K562 (cell line): ENCODE results near the gene MMP24. TPM values are rescaled to one million over a fixed set of nuclear protein-coding genes. Genes with fewer than 3 reads are reported as not detected.

Experiments used
- ATAC-seq: fragments of 200-7000 bp; cut with Tn5 transposase; 3 replicates; pipeline ENCODE4 v1.9.1; 2020; ENCODE audit warnings: moderate library complexity
- BruUV-seq: library from RNA; stranded (reverse); fragments of 400-500 nt; replicated peaks from 2 replicates; lab custom pipeline; 2021; lab: Mats Ljungman, UMichigan
- CTCF ChIA-PET: fragments of 300-600 bp; formaldehyde crosslinking; extraction: SDS; loops from one replicate; lab custom pipeline; 2021; ENCODE audit warnings: low intra/inter-chr PET ratio; lab: Yijun Ruan, JAX
- POLR2A ChIA-PET: fragments of 300-600, 350-650 bp; sonication (Branson Sonifier 250); formaldehyde crosslinking; extraction: SDS; loops from one replicate; lab custom pipeline; 2021; ENCODE audit warnings: antibody characterized with exemption, inconsistent platforms; lab: Yijun Ruan, JAX
- DNase-seq, 4 experiments: peaks; one replicate each; pipeline versions ENCODE4 v3.0.0 to v3.0.0-alpha.2; 2011 to 2018; ENCODE audit warnings: low spot score in 3 of 4, mixed read lengths in 3 of 4; ENCODE audit errors: extremely low read depth in 1 of 4
- FAIRE-seq: peaks from 2 replicates; lab custom pipeline; 2011; peaks lifted over from hg19 to GRCh38; lab: Jason Lieb, UNC
- H2AFZ ChIP-seq: 2 replicates; pipeline ENCODE4 v1.6.0; 2011; ENCODE audit warnings: low read depth, low read length, control low read depth, inconsistent platforms
- H3K27ac ChIP-seq: fragments of 200-600 bp; 3 replicates; pipeline ENCODE4 v1.8.0; 2011; ENCODE audit warnings: low read depth, mild to moderate bottlenecking, control low read depth, inconsistent platforms, low read length, moderate library complexity, mixed read lengths; ENCODE audit errors: extremely low read depth
- H3K27me3 ChIP-seq, 2 experiments: fragments of 300-600 bp in 1 of 2; 2 replicates in 1 of 2; 3 replicates in 1 of 2; pipeline versions ENCODE4 v1.6.0 to v1.8.0; 2011; ENCODE audit warnings: inconsistent platforms in 2 of 2, low read length in 2 of 2, mild to moderate bottlenecking in 1 of 2, mixed read lengths in 1 of 2, moderate library complexity in 1 of 2; ENCODE audit not compliant: control insufficient read depth in 2 of 2, insufficient read depth in 2 of 2
- H3K36me3 ChIP-seq: fragments of 300-600 bp; 3 replicates; pipeline ENCODE4 v1.8.0; 2011; ENCODE audit warnings: mild to moderate bottlenecking, low read length, inconsistent platforms; ENCODE audit not compliant: control insufficient read depth, insufficient read depth
- H3K4me1 ChIP-seq, 2 experiments: fragments of 200-600 bp in 1 of 2; replicated peaks in 1 of 2; 2 replicates in 1 of 2; 3 replicates in 1 of 2; pipeline versions ENCODE4 v1.5.1 to v1.8.0; 2011; ENCODE audit warnings: inconsistent platforms in 2 of 2, low read length in 2 of 2, mild to moderate bottlenecking in 1 of 2, mixed read lengths in 1 of 2, moderate library complexity in 1 of 2; ENCODE audit not compliant: control insufficient read depth in 2 of 2, insufficient read depth in 2 of 2
- H3K4me2 ChIP-seq: 2 replicates; pipeline ENCODE4 v1.6.1; 2011; ENCODE audit warnings: low read length, control low read depth, inconsistent platforms, mixed read lengths; ENCODE audit not compliant: insufficient read depth
- H3K4me3 ChIP-seq: fragments of 200-600 bp; sonication (generic), shearing (Covaris generic); 2 replicates; pipeline ENCODE4 v1.5.1; 2016; ENCODE audit warnings: control low read depth, inconsistent platforms
- H3K79me2 ChIP-seq: fragments of 200-600 bp; 3 replicates; pipeline ENCODE4 v1.8.0; 2011; ENCODE audit warnings: low read length, inconsistent platforms; ENCODE audit not compliant: control insufficient read depth, insufficient read depth
- H3K9ac ChIP-seq, 2 experiments: 2 replicates each; pipeline versions ENCODE4 v1.6.0 to v1.6.1; 2011; ENCODE audit warnings: low read depth in 2 of 2, low read length in 2 of 2, control low read depth in 1 of 2, inconsistent platforms in 1 of 2, mild to moderate bottlenecking in 1 of 2, mixed read lengths in 1 of 2; ENCODE audit not compliant: insufficient read depth in 1 of 2
- H3K9me1 ChIP-seq: one replicate; pipeline ENCODE4 v1.6.0; 2011; ENCODE audit warnings: inconsistent platforms, mild to moderate bottlenecking, low read length, moderate library complexity; ENCODE audit not compliant: control insufficient read depth, insufficient read depth
- H3K9me3 ChIP-seq: replicated peaks from 2 replicates; pipeline ENCODE4 v1.5.1; 2011; ENCODE audit warnings: low read depth, low read length, inconsistent platforms; ENCODE audit not compliant: control insufficient read depth, insufficient read depth
- H4K20me1 ChIP-seq: replicated peaks from 2 replicates; pipeline ENCODE4 v1.6.1; 2011; ENCODE audit warnings: low read length, inconsistent platforms, mixed read lengths; ENCODE audit not compliant: control insufficient read depth, insufficient read depth
- C11orf30 ChIP-seq: fragments of 450-650 bp; IDR thresholded peaks from 2 replicates; pipeline ENCODE4 v1.6.1; 2016; ENCODE audit warnings: low read depth, mild to moderate bottlenecking
- EZH2 ChIP-seq: IDR thresholded peaks from 2 replicates; pipeline ENCODE4 v1.6.1; 2012; ENCODE audit warnings: low read depth, mild to moderate bottlenecking, inconsistent platforms, low read length, borderline replicate concordance
- MEF2A ChIP-seq: IDR thresholded peaks from 2 replicates; pipeline ENCODE4 v1.6.1; 2011; ENCODE audit warnings: low read depth, mild to moderate bottlenecking, low read length, moderate library complexity; ENCODE audit not compliant: control insufficient read depth
- NR3C1 ChIP-seq: sonication (generic); formaldehyde crosslinking; IDR thresholded peaks from 2 replicates; pipeline ENCODE4 v1.8.1; 2022; ENCODE audit warnings: missing genetic modification reagents
- RBM17 ChIP-seq: fragments of 200-400 bp; formaldehyde crosslinking; IDR thresholded peaks from 2 replicates; pipeline ENCODE4 v1.6.1; 2017; ENCODE audit warnings: low read depth, mild to moderate bottlenecking, low read length, borderline replicate concordance
- RFX5 ChIP-seq: IDR thresholded peaks from 2 replicates; pipeline ENCODE4 v1.6.1; 2011; ENCODE audit warnings: low read depth, mild to moderate bottlenecking, improper control_type of control experiment, low read length
- ZNF239 ChIP-seq: fragments of 250-450 bp; sonication (Bioruptor Pico); IDR thresholded peaks from 2 replicates; pipeline ENCODE4 v1.4.0; 2020; ENCODE audit warnings: mild to moderate bottlenecking
- ZNF253 ChIP-seq: fragments of 250-450 bp; sonication (Bioruptor Pico); conservative IDR thresholded peaks from 2 replicates; pipeline ENCODE4 v1.6.1; 2021; ENCODE audit warnings: mild to moderate bottlenecking
- ZNF384 ChIP-seq: IDR thresholded peaks from 2 replicates; pipeline ENCODE4 v1.6.1; 2012; ENCODE audit warnings: low read depth, low read length, improper control_type of control experiment
- ZNF830 ChIP-seq: fragments of 250-450 bp; sonication (Bioruptor Pico); IDR thresholded peaks from 2 replicates; pipeline ENCODE4 v1.5.0; 2021; ENCODE audit warnings: mild to moderate bottlenecking
- WGBS: fragments of 100-300 bp; shearing (Covaris generic); methylation state at CpG from one replicate; pipeline ENCODE4 v1.1.6; 2016; ENCODE audit warnings: low coverage, mixed read lengths; ENCODE audit not compliant: insufficient coverage; ENCODE audit errors: missing lambda C conversion rate; 5-methylcytosine and 5-hydroxymethylcytosine counted together
- in situ Hi-C: fragments of 300-500 bp; cut with MboI; formaldehyde crosslinking; loops from 4 replicates; pipeline ENCODE4 v1.15.0; 2018; ENCODE audit warnings: inconsistent platforms, mixed read lengths
- intact Hi-C: fragments of 100-400 bp; cut with micrococcal nuclease; formaldehyde crosslinking; loops from 2 replicates; pipeline ENCODE4 v1.14.2; 2022
- polyA plus RNA-seq, 8 experiments: library from polyadenylated mRNA; depleted of rRNA in 4 of 8; stranded (reverse) in 5 of 8; unstranded in 3 of 8; fragments of >200 nt; fragmentation: Nextera tagmentation in 2 of 8; fragmentation: Illumina TruSeq in 1 of 8; extraction: Ambion mirVana in 2 of 8; extraction: Trizol in 1 of 8; gene quantifications; 2 replicates each; pipeline versions ENCODE4 v1.2.1 to v1.2.3, GENCODE V29; 2011 to 2014; ENCODE audit warnings: inconsistent platforms in 1 of 8, missing spikeins in 1 of 8
- total RNA-seq, 7 experiments: library from RNA; depleted of rRNA in 6 of 7; stranded (reverse); fragments of >200 nt in 6 of 7; fragmentation: Illumina TruSeq in 2 of 7; extraction: Trizol in 2 of 7; gene quantifications; 2 replicates each; pipeline versions ENCODE4 v1.2.1 to v1.2.3, GENCODE V29; 2011 to 2021; ENCODE audit warnings: low replicate concordance in 1 of 7
- TF ChIP-seq, protein P1 (sequence below): sonication (generic); formaldehyde crosslinking; IDR thresholded peaks from 2 replicates; pipeline ENCODE4 v1.8.1; 2023; ENCODE audit warnings: missing genetic modification reagents, mild to moderate bottlenecking, borderline replicate concordance
- TF ChIP-seq, protein P2 (sequence below): fragments of 450-650 bp; conservative IDR thresholded peaks from 2 replicates; pipeline ENCODE4 v1.6.1; 2016; ENCODE audit warnings: missing genetic modification characterization, low read depth, mild to moderate bottlenecking, missing compliant biosample characterization, moderate library complexity
- TF ChIP-seq, protein P3 (sequence below): fragments of 450-650 bp; formaldehyde crosslinking; IDR thresholded peaks from 2 replicates; pipeline ENCODE4 v1.4.0; 2020; ENCODE audit warnings: mild to moderate bottlenecking, moderate library complexity

The MMP24 gene
- total and polyA plus RNA-seq, 9 of the 15 experiments (the other 6 are each of a cell fraction or from before 2014, with no cell fraction given), result 0.03 to 0.07 (median 0.03) TPM; not detected in 6

DNA sequence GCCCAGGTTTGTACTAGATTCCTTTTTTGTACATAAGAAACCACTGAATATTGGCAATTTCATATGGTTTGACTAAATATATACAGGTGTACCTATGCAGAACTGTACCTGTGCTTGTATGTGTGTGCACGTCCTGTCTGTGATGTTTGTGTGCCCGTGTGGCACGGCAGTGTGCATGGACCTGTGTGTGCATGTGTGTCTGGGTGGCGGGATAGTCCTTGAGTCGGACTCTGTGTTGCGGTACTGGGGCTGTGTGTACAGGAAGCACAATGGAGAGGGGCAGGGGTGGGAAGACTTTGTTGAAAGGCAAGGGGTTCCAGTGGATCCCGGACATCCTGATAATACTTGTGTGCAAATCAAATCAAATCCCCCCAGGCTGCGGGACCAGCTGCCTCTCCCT lies 69.2 kb downstream of the MMP24 start:
- H3K9ac ChIP-seq, result no peak overlapping the region
- peaks cover 3 to 19% of the 10 kb centered on the region in 2 experiments; a peak in 4 of 5 replicates for H3K4me1 ChIP-seq
- H3K4me3 ChIP-seq, result no peak overlapping the region
- H2AFZ ChIP-seq, result no peak overlapping the region
- ATAC-seq (no peak), FAIRE-seq (no peak), DNase-seq (no peak)
- no peaks in the 10 kb centered on the region for H3K9me3 ChIP-seq
- no peaks in the 10 kb centered on the region for H3K79me2 ChIP-seq
- TF ChIP-seq RBM17 (no peak), ZNF253 (CRISPR knock-in tag) (no peak), RFX5 (no peak), ZNF830 (no peak), NR3C1 (CRISPR knock-in tag) (no peak), EZH2 (no peak), ZNF384 (no peak), MEF2A (no peak), ZNF239 (CRISPR knock-in tag) (no peak), C11orf30 (no peak)
- TF ChIP-seq, protein P1, sequence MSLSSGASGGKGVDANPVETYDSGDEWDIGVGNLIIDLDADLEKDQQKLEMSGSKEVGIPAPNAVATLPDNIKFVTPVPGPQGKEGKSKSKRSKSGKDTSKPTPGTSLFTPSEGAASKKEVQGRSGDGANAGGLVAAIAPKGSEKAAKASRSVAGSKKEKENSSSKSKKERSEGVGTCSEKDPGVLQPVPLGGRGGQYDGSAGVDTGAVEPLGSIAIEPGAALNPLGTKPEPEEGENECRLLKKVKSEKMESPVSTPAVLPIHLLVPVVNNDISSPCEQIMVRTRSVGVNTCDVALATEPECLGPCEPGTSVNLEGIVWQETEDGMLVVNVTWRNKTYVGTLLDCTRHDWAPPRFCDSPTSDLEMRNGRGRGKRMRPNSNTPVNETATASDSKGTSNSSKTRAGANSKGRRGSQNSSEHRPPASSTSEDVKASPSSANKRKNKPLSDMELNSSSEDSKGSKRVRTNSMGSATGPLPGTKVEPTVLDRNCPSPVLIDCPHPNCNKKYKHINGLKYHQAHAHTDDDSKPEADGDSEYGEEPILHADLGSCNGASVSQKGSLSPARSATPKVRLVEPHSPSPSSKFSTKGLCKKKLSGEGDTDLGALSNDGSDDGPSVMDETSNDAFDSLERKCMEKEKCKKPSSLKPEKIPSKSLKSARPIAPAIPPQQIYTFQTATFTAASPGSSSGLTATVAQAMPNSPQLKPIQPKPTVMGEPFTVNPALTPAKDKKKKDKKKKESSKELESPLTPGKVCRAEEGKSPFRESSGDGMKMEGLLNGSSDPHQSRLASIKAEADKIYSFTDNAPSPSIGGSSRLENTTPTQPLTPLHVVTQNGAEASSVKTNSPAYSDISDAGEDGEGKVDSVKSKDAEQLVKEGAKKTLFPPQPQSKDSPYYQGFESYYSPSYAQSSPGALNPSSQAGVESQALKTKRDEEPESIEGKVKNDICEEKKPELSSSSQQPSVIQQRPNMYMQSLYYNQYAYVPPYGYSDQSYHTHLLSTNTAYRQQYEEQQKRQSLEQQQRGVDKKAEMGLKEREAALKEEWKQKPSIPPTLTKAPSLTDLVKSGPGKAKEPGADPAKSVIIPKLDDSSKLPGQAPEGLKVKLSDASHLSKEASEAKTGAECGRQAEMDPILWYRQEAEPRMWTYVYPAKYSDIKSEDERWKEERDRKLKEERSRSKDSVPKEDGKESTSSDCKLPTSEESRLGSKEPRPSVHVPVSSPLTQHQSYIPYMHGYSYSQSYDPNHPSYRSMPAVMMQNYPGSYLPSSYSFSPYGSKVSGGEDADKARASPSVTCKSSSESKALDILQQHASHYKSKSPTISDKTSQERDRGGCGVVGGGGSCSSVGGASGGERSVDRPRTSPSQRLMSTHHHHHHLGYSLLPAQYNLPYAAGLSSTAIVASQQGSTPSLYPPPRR (CRISPR knock-in tag), result no peak
- TF ChIP-seq, protein P2, sequence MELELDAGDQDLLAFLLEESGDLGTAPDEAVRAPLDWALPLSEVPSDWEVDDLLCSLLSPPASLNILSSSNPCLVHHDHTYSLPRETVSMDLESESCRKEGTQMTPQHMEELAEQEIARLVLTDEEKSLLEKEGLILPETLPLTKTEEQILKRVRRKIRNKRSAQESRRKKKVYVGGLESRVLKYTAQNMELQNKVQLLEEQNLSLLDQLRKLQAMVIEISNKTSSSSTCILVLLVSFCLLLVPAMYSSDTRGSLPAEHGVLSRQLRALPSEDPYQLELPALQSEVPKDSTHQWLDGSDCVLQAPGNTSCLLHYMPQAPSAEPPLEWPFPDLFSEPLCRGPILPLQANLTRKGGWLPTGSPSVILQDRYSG (tag), result no peak
- TF ChIP-seq, protein P3, sequence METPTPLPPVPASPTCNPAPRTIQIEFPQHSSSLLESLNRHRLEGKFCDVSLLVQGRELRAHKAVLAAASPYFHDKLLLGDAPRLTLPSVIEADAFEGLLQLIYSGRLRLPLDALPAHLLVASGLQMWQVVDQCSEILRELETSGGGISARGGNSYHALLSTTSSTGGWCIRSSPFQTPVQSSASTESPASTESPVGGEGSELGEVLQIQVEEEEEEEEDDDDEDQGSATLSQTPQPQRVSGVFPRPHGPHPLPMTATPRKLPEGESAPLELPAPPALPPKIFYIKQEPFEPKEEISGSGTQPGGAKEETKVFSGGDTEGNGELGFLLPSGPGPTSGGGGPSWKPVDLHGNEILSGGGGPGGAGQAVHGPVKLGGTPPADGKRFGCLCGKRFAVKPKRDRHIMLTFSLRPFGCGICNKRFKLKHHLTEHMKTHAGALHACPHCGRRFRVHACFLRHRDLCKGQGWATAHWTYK (CRISPR knock-in tag), result no peak
- H3K9me1 ChIP-seq, result peaks cover 3% of the 10 kb centered on the region
- WGBS, result 9% methylated on average over 8 of the region's 8 CpGs
- POLR2A ChIA-PET, result no interaction called here
- intact Hi-C loops (no loop called here), in situ Hi-C loops (no loop called here)
- H3K36me3 ChIP-seq, result no peaks in the 10 kb centered on the region
- CTCF ChIA-PET, result no interaction called here
- no TSS peak for BruUV-seq
- 0 out of 2 replicates have a peak, but pooled peaks cover 4% of the 10 kb centered on the region for H4K20me1 ChIP-seq
- H3K27me3 ChIP-seq, result peaks cover 31 to 57% of the 10 kb centered on the region in 2 experiments
- no peak overlapping the region for H3K4me2 ChIP-seq
- no peak overlapping the region for H3K27ac ChIP-seq
